Natural killer cell (primary cell): ENCODE results near the gene MDN1. TPM values are rescaled to one million over a fixed set of nuclear protein-coding genes. Genes with fewer than 3 reads are reported as not detected.

Experiments
- ATAC-seq, 3 donors: fragments of 150-1000 bp in 2 of 3; fragments of 200-7000 bp in 1 of 3; cut with Tn5 transposase; 1 replicate in 1 of 3; 2 replicates in 2 of 3; pipeline ENCODE4 v1.10.0; 2021; ENCODE audit warnings: mild to moderate bottlenecking in 2 of 3, moderate library complexity in 2 of 3
- DNase-seq, 2 donors: peaks; one replicate each; pipeline versions ENCODE4 v3.0.0 to v3.0.0-alpha.2; 2013 to 2021; ENCODE audit warnings: mixed read lengths in 1 of 2
- H3K27ac ChIP-seq: one replicate; pipeline ENCODE4 v1.5.1; 2013; ENCODE audit warnings: mild to moderate bottlenecking, low read length
- H3K27me3 ChIP-seq: one replicate; pipeline ENCODE4 v1.6.1; 2013; ENCODE audit warnings: low read length; ENCODE audit not compliant: control insufficient read depth, insufficient read depth
- H3K36me3 ChIP-seq: one replicate; pipeline ENCODE4 v1.6.1; 2013; ENCODE audit warnings: low read length; ENCODE audit not compliant: control insufficient read depth, insufficient read depth
- H3K4me1 ChIP-seq: one replicate; pipeline ENCODE4 v1.6.1; 2013; ENCODE audit warnings: low read length; ENCODE audit not compliant: control insufficient read depth, insufficient read depth
- H3K4me3 ChIP-seq: one replicate; pipeline ENCODE4 v1.5.1; 2013; ENCODE audit warnings: low read length
- H3K9me3 ChIP-seq: one replicate; pipeline ENCODE4 v1.6.1; 2013; ENCODE audit warnings: low read length; ENCODE audit not compliant: control insufficient read depth, insufficient read depth
- H3K27ac Mint-ChIP-seq, 2 donors: one replicate each; pipeline ENCODE4 v1.8.0; 2022; ENCODE audit warnings: mild to moderate bottlenecking in 2 of 2, mixed read lengths in 2 of 2, moderate library complexity in 1 of 2
- H3K27me3 Mint-ChIP-seq, 2 donors: one replicate each; pipeline ENCODE4 v1.8.0; 2022; ENCODE audit warnings: low read depth in 2 of 2, mixed read lengths in 2 of 2
- H3K36me3 Mint-ChIP-seq: one replicate; pipeline ENCODE4 v1.8.0; 2022; ENCODE audit warnings: mixed read lengths
- H3K4me1 Mint-ChIP-seq, 2 donors: one replicate each; pipeline ENCODE4 v1.8.0; 2022; ENCODE audit warnings: mixed read lengths in 2 of 2
- H3K4me3 Mint-ChIP-seq: one replicate; pipeline ENCODE4 v1.8.0; 2022; ENCODE audit warnings: mild to moderate bottlenecking, moderate library complexity, mixed read lengths
- H3K9me3 Mint-ChIP-seq, 2 donors: one replicate each; pipeline ENCODE4 v1.8.0; 2022; ENCODE audit warnings: mixed read lengths in 2 of 2
- CTCF ChIP-seq: fragments of 200-600 bp; IDR thresholded peaks from one replicate; pipeline ENCODE4 v1.8.0; 2022; ENCODE audit warnings: antibody characterized with exemption
- WGBS: methylation state at CpG from one replicate; pipeline ENCODE4 v1.1.7; 2013; ENCODE audit warnings: missing lambda C conversion rate; ENCODE audit not compliant: insufficient coverage; 5-methylcytosine and 5-hydroxymethylcytosine counted together
- intact Hi-C: fragments of 100-400 bp; cut with micrococcal nuclease; formaldehyde crosslinking; loops from one replicate; pipeline ENCODE4 v1.14.2; 2022
- total RNA-seq, 4 donors: library from RNA; stranded (reverse); fragments of 120-200 nt in 1 of 4; gene quantifications; one replicate each; pipeline versions ENCODE4 v1.2.3 to v1.2.4, GENCODE V29; 2013 to 2022

The MDN1 gene
- total RNA-seq, 3 donors from 2014 or later (not counting 1 experiment from before 2014, with no cell fraction given): 38.0 to 43.3 (median 41.4) TPM

DNA sequence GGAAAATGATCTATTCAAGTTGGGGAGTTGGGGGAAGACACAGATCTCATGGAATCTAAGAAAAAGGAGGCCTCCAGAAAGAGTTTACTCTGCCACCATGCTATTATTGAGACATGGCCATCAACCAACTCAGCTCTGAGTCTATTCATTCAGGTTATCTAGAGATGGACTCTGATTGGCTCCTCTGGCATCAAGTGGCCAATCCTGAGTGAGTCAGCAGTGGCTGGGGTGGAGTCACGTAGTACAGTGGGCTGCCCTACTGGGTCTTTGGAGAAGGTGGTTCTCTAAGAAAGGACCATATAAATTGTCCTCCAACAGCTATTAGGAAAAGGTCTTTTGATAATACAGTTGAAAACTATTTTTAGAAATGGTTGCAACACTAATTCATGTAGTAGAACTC is 223.1 kb downstream of the MDN1 start:
- H3K36me3 ChIP-seq: no peaks in the 10 kb centered on the region
- H3K4me3 Mint-ChIP-seq: no peak overlapping the region
- no peak for DNase-seq
- peak overlapping the region in 1 of 2 donors; percentile 33 for H3K27ac Mint-ChIP-seq
- ATAC-seq: no peak
- H3K9me3 ChIP-seq: no peaks in the 10 kb centered on the region
- no peak overlapping the region for H3K27ac ChIP-seq
- no peaks in the 10 kb centered on the region for H3K27me3 Mint-ChIP-seq
- intact Hi-C loops: no loop called here
- WGBS: no CpG with 5 or more reads among the region's 1 CpG
- no peaks in the 10 kb centered on the region for H3K36me3 Mint-ChIP-seq
- H3K4me3 ChIP-seq: no peak overlapping the region
- no peaks in the 10 kb centered on the region for H3K27me3 ChIP-seq
- H3K4me1 ChIP-seq: peaks cover 5% of the 10 kb centered on the region
- peaks cover 10 to 12% of the 10 kb centered on the region in 2 donors for H3K4me1 Mint-ChIP-seq
- TF ChIP-seq CTCF: no peak
- H3K9me3 Mint-ChIP-seq: peaks cover 0 to 3% of the 10 kb centered on the region in 2 donors

- peaks cover 5% of the 10 kb centered on the region for H3K4me1 ChIP-seq
- H3K27ac Mint-ChIP-seq: peak overlapping the region in 1 of 2 donors; percentile 33
- peaks cover 0 to 3% of the 10 kb centered on the region in 2 donors for H3K9me3 Mint-ChIP-seq
- no peaks in the 10 kb centered on the region for H3K36me3 Mint-ChIP-seq
- TF ChIP-seq CTCF: no peak
- H3K4me3 ChIP-seq: no peak overlapping the region
- H3K27me3 Mint-ChIP-seq: no peaks in the 10 kb centered on the region
- intact Hi-C loops: no loop called here
- DNase-seq: peak in 1 of 2 donors; percentile 34
- peaks cover 10 to 12% of the 10 kb centered on the region in 2 donors for H3K4me1 Mint-ChIP-seq
- WGBS: 31% methylated on average over 1 of the region's 2 CpGs
- peak in 2 of 3 donors; percentile 29 to 30 for ATAC-seq
- H3K4me3 Mint-ChIP-seq: no peak overlapping the region
- H3K27me3 ChIP-seq: no peaks in the 10 kb centered on the region
- H3K27ac ChIP-seq: no peak overlapping the region
- H3K9me3 ChIP-seq: no peaks in the 10 kb centered on the region
- no peaks in the 10 kb centered on the region for H3K36me3 ChIP-seq
These were observed 223.5 kb downstream of the MDN1 start for GRCh38 chr6:89596056-89596455.

Other genes starting within 250 kb of the MDN1 start
- gene LYRM2, start 181.0 kb downstream of the MDN1 start, total RNA-seq: 10 to 100 TPM; 21.1 to 25.5 (median 25.0) TPM
- gene CASP8AP2, start 10.1 kb upstream of the MDN1 start, total RNA-seq: 10 to 100 TPM; 24.3 to 31.8 (median 25.4) TPM
- not detected for gene GJA10, start 74.7 kb upstream of the MDN1 start, total RNA-seq